ENCODE measurements around the gene TECR. TPM values are rescaled to one million over a fixed set of nuclear protein-coding genes. Genes with fewer than 3 reads are reported as not detected.

Gene TECR
- total and polyA plus RNA-seq, 2 of the 4 experiments (the other 2 are of a cell fraction), result 46.2 to 81.2 TPM

GRCh38 chr19:14503285-14503684 lies 26.1 kb upstream of the TECR start:
- 60% methylated on average over 1 of the region's 1 CpG; no CpG with 5 or more reads in 1 of the 2 experiments for WGBS, 2 experiments (ENCODE audit: extremely low coverage in 2 of 2, insufficient read length in 1 of 2)
- H3K36me3 ChIP-seq (ENCODE audit: control insufficient read depth, insufficient read depth, low read length), result no peaks in the 10 kb centered on the region
- H2AFZ ChIP-seq (replicated peaks; ENCODE audit: low read length, poor library complexity), result no peak overlapping the region
- H3K4ac ChIP-seq (ENCODE audit: low read depth, low read length), result no peak overlapping the region
- no peaks in the 10 kb centered on the region for H3K27me3 ChIP-seq (ENCODE audit: control insufficient read depth, insufficient read depth, low read length)
- H3K79me1 ChIP-seq (ENCODE audit: low read depth in 1 of 2, low read length in 2 of 2), result peaks cover 0 to 6% of the 10 kb centered on the region in 2 experiments; a peak in 1 of 4 replicates
- H3K9ac ChIP-seq (ENCODE audit: low read depth, low read length), result no peak overlapping the region
- H3K4me2 ChIP-seq (ENCODE audit: low read depth, low read length), result no peak overlapping the region
- H3K18ac ChIP-seq (ENCODE audit: low read depth, low read length), result no peak overlapping the region
- H3K4me1 ChIP-seq (ENCODE audit: control insufficient read depth, insufficient read depth, low read length), result peaks cover 13% of the 10 kb centered on the region
- no peak for DNase-seq
- no peak overlapping the region for H3K4me3 ChIP-seq (ENCODE audit: insufficient read depth, low read depth, low read length)
- ATAC-seq (ENCODE audit: low read depth), result no peak
- dilution Hi-C loops (cut with HindIII; ENCODE audit: low sequenced_read_pairs, unreplicated experiment) (no loop called here), in situ Hi-C loops (cut with MboI; ENCODE audit: low sequenced_read_pairs) (no loop called here), intact Hi-C loops (cut with micrococcal nuclease) (no loop called here)
- peak overlapping the region; percentile 4; the same call in 1 of the 2 replicates for H2AK5ac ChIP-seq (ENCODE audit: low read depth, low read length)
- no peak overlapping the region for H3K23ac ChIP-seq (ENCODE audit: low read depth, low read length)
- 0 out of 2 replicates have a peak, but pooled peaks cover 5% of the 10 kb centered on the region for H3K9me1 ChIP-seq (ENCODE audit: insufficient read depth, low read length)
- no peaks in the 10 kb centered on the region for H3K9me3 ChIP-seq (ENCODE audit: control insufficient read depth, insufficient read depth, low read length)
- no peak overlapping the region for H4K5ac ChIP-seq (ENCODE audit: low read depth, low read length)
- no peak overlapping the region for H3K14ac ChIP-seq (replicated peaks; ENCODE audit: low read depth, low read length)
- no peak overlapping the region for H2AK9ac ChIP-seq (replicated peaks; ENCODE audit: low read depth, low read length, poor library complexity)
- ChIA-PET CTCF (interaction anchor here (0.7 to 1.3 kb wide), 2 partner anchors 71 to 152 kb away, joined by 3 read pairs; no protein-coding TSS in a partner anchor), POLR2A (ENCODE audit: unreplicated experiment) (interaction anchor here (0.6 kb wide), 1 partner anchor 13 kb away, joined by 3 read pairs; no protein-coding TSS in a partner anchor)
- no peak overlapping the region for H2BK15ac ChIP-seq (ENCODE audit: low read depth, low read length)
- TF ChIP-seq USF2 (IDR thresholded peaks at IDR 0.05; ENCODE audit: low read depth, low read length) (no peak), NFE2L2 (IDR thresholded peaks at IDR 0.05; ENCODE audit: low read depth, low read length) (no peak), RCOR1 (IDR thresholded peaks at IDR 0.05; ENCODE audit: insufficient replicate concordance, low read length) (no peak), CHD1 (IDR thresholded peaks at IDR 0.05; ENCODE audit: low read depth, low read length) (no peak), ELK1 (IDR thresholded peaks at IDR 0.05; ENCODE audit: borderline replicate concordance, low read depth, low read length) (no peak), POLR2A (IDR thresholded peaks at IDR 0.05; ENCODE audit: low read depth, low read length) (no peak), MAZ (IDR thresholded peaks at IDR 0.05; ENCODE audit: borderline replicate concordance, low read depth, low read length) (no peak), FOS (IDR thresholded peaks at IDR 0.05; ENCODE audit: low read depth, low read length) (no peak)
- H2BK5ac ChIP-seq (ENCODE audit: low read depth, low read length, poor library complexity, severe bottlenecking), result no peak overlapping the region
- no peak overlapping the region for H4K8ac ChIP-seq (ENCODE audit: low read depth in 2 of 2, low read length in 2 of 2)
- no peak overlapping the region for H3K56ac ChIP-seq (ENCODE audit: extremely low read depth, insufficient read depth, low read length)
- H3K27ac ChIP-seq (ENCODE audit: insufficient read depth, low read length), result no peak overlapping the region
- no peaks in the 10 kb centered on the region for H4K20me1 ChIP-seq (ENCODE audit: insufficient read depth, low read length)
- BruUV-seq (replicated peaks), result no TSS peak
- H2BK120ac ChIP-seq (ENCODE audit: low read depth, low read length), result no peak overlapping the region
- H2BK20ac ChIP-seq (ENCODE audit: low read depth, low read length), result peak overlapping the region; percentile 14; the same call in 1 of the 2 replicates
- no peak overlapping the region; the same call in 1 of the 2 replicates for H4K91ac ChIP-seq (ENCODE audit: insufficient read depth, low read depth, low read length)

Measured in IMR-90 (cell line).